ENCODE measurements around the gene KCTD15.

- TF ChIP-seq CTCF (IDR thresholded peaks at IDR 0.05 in 8 of 11, conservative IDR thresholded peaks at IDR 0.05 in 3 of 11) (no peak), POLR2A (IDR thresholded peaks at IDR 0.05) (no peak), POLR2AphosphoS5 (IDR thresholded peaks at IDR 0.05) (no peak)
Measured at GRCh38 chr19:33808399-33808798, 11.7 kb downstream of the KCTD15 start.
